Measurements from ENCODE around the gene IRX2.

Gene IRX2

DNA sequence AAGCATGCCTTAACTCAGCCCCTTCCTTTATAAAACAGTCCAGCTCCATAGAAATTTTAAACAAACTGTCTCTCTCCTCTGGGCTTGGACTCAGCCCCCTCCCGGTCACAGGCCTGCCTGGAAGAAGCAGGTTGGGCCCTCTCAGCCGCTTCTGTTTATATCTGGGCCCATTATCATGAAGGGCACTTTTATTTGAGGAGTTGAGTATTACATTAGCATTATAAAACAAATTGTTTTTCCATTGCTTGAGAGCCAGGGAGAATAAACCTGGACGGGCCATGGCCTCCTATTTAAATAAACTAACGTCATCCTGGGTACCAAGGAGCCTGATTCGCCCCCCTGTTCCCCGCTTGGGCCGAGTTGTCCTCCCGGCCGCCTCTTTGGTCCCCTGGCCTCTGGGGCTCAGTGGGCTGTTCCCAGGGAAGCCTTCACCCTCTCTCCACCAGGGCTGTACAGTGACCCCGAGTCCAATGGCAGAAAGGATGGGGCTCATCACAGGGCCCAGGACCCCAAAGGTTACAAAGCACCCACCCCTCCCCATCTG lies 13.2 kb downstream of the IRX2 start:
- DNase-seq (ENCODE audit: low read depth) = no peak
- H3K4me3 ChIP-seq (ENCODE audit: control insufficient read depth, low read depth, low read length) = no peak overlapping the region
- no peak for TF ChIP-seq CTCF (conservative IDR thresholded peaks at IDR 0.05; ENCODE audit: control insufficient read depth, insufficient read depth, low read depth, low read length)

GRCh38 chr5:2737273-2738155 lies 14.0 kb downstream of the IRX2 start:
- H3K4me3 ChIP-seq (ENCODE audit: control insufficient read depth, low read depth, low read length) = no peak overlapping the region

DNA sequence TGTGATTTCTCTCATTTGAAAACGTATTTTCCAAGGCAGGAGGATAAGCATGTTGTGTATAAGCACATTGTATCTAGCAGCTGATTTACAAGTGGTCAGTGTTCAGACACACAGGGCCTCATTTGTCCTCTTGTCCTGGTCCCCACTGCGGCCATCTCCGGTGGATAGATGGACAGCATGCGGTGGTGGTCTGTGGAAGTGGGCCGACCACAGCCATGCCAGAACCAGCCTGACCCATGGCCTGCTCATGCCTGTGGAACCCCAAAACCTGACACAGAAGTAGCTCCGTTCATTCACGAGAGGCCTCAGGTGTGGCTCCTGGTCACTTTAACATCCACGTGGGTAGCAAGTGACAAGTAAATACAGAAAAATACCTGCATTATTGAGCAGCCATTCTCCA lies 14.6 kb downstream of the IRX2 start:
- no peak for TF ChIP-seq CTCF (conservative IDR thresholded peaks at IDR 0.05; ENCODE audit: control insufficient read depth, insufficient read depth, low read depth, low read length)
- H3K4me3 ChIP-seq (ENCODE audit: control insufficient read depth, low read depth, low read length) = no peak overlapping the region
- DNase-seq (ENCODE audit: low read depth) = no peak

More at GRCh38 chr5:2737273-2738155, 14.0 kb downstream of the IRX2 start:
- no peak for DNase-seq (ENCODE audit: low read depth)
- no peak for TF ChIP-seq CTCF (conservative IDR thresholded peaks at IDR 0.05; ENCODE audit: control insufficient read depth, insufficient read depth, low read depth, low read length)

DNA sequence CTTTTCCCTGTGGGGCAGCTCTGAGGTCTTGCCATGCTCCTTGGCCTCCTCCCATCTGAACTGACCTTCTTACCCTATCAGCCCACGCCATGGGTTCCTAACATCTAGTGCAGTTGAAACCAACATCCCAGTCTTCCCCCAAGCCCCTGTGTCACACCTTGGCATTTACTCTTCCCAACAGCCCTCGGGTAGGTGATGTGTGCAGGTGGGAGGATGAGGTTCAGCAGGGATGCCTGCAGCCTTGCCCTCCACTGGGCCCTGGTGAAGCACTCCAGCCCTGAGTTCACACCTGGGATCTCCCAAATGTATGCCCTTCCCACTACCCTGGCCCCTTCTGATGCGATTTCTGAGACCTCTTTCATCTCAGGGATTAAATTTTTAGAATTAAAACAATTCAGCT lies 15.5 kb downstream of the IRX2 start:
- DNase-seq (ENCODE audit: low read depth) = no peak
- TF ChIP-seq CTCF (conservative IDR thresholded peaks at IDR 0.05; ENCODE audit: control insufficient read depth, insufficient read depth, low read depth, low read length) = no peak
- H3K4me3 ChIP-seq (ENCODE audit: control insufficient read depth, low read depth, low read length) = no peak overlapping the region

- H3K4me3 ChIP-seq (ENCODE audit: control insufficient read depth, low read depth, low read length) = no peak overlapping the region
- no peak for TF ChIP-seq CTCF (conservative IDR thresholded peaks at IDR 0.05; ENCODE audit: control insufficient read depth, insufficient read depth, low read depth, low read length)
- no peak for DNase-seq (ENCODE audit: low read depth)
Measured at GRCh38 chr5:2732850-2733249, 18.6 kb downstream of the IRX2 start.

DNA sequence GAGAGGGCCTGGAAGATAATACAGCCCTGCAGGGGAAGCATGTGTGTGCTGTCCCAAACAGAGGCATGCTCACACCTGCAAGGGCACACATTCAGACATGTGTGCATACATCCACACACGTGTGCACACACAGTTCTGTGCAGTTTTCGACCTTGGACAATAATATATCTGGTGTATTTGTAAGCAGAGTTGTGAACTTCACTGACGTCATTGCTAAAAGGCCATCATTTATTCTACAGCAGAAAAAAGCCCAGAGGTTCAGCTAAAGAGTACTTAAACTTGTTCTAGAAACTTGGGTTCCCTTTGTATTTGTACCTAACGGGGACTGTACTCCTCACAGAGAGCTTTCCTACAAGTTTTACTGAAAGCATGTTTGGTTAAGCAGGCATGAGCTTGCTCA lies 19.5 kb downstream of the IRX2 start:
- TF ChIP-seq CTCF (conservative IDR thresholded peaks at IDR 0.05; ENCODE audit: control insufficient read depth, insufficient read depth, low read depth, low read length) = no peak
- H3K4me3 ChIP-seq (ENCODE audit: control insufficient read depth, low read depth, low read length) = no peak overlapping the region
- no peak for DNase-seq (ENCODE audit: low read depth)
